Colonic mucosa (tissue), 4 donors: ENCODE results near the gene FBP1. TPM values are rescaled to one million over a fixed set of nuclear protein-coding genes. Genes with fewer than 3 reads are reported as not detected.

Source experiments
- DNase-seq: peaks from one replicate; pipeline ENCODE4 v3.0.0-alpha.2; 2020
- H3K27ac ChIP-seq: fragments of 200-600 bp; one replicate; pipeline ENCODE4 v1.8.0; 2021
- H3K27me3 ChIP-seq: fragments of 200-600 bp; one replicate; pipeline ENCODE4 v1.8.0; 2021
- H3K36me3 ChIP-seq: fragments of 200-600 bp; one replicate; pipeline ENCODE4 v1.8.0; 2021
- H3K4me1 ChIP-seq: fragments of 200-600 bp; one replicate; pipeline ENCODE4 v1.8.0; 2021; ENCODE audit warnings: mild to moderate bottlenecking
- H3K4me3 ChIP-seq: fragments of 200-600 bp; one replicate; pipeline ENCODE4 v1.8.0; 2021
- H3K9ac ChIP-seq, 2 donors: one replicate each; pipeline ENCODE4 v1.7.0; 2013; ENCODE audit warnings: control low read depth in 2 of 2, low read depth in 2 of 2, low read length in 2 of 2
- H3K9me3 ChIP-seq: fragments of 200-600 bp; one replicate; pipeline ENCODE4 v1.8.0; 2021
- intact Hi-C: fragments of 100-400 bp; cut with DNase I; formaldehyde crosslinking; loops from one replicate; pipeline ENCODE4 v1.14.1; 2022
- total RNA-seq, 2 donors: library from RNA; stranded (reverse); fragmentation: NEBNext Ultra II Directional in 1 of 2; extraction: Animal tissue kit (Norgen Biotek cat#: 25700) in 1 of 2; gene quantifications; one replicate each; pipeline ENCODE4 v1.2.1, GENCODE V29; 2021
- TF ChIP-seq, protein P1 (sequence below): fragments of 200-600 bp; IDR thresholded peaks from one replicate; pipeline ENCODE4 v1.8.0; 2022; ENCODE audit warnings: antibody characterized with exemption, mild to moderate bottlenecking
- donor health status: healthy.
- donor health status: DM: no; HTN: no; CAD: no.
- donor health status: DM: no; HTN: no; CAD: no.

The FBP1 gene
- total RNA-seq, 2 donors from 2014 or later = 43.8 to 51.4 TPM

DNA sequence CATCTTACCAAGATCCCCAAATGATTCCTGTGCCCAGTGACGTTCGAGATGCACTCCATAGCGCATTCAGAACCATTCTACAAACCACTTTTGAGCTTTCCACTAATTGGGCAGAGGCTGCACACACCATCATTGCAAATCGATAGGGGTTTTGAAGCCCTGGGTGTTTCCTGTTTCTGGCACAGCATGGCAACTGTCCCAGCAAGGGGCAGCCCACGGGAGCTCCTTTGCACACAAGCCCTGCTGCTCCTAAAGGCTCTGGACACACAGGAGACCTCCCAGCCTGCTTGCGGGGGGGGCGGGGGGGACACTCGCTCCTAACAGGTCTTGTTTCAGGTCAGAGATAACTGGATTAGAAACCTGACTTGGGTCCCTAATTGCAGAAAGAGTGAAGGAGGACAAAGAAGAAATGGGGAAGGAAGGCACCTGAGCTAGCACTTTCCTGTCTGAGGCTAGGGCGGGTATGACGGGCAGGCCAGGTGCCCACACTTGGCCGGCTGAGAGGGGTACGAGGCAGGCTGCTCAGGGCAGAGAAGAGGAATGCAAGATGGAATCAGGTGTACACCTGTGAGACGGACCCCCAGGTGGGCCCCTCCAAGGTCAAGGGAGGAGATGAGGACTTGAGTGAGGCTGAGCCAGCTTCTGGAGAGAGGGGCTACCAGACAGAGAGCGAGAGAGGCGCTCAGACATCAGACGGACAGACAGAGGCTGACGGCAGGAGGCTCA, 820 bp downstream of the FBP1 start:
- TF ChIP-seq, protein P1, sequence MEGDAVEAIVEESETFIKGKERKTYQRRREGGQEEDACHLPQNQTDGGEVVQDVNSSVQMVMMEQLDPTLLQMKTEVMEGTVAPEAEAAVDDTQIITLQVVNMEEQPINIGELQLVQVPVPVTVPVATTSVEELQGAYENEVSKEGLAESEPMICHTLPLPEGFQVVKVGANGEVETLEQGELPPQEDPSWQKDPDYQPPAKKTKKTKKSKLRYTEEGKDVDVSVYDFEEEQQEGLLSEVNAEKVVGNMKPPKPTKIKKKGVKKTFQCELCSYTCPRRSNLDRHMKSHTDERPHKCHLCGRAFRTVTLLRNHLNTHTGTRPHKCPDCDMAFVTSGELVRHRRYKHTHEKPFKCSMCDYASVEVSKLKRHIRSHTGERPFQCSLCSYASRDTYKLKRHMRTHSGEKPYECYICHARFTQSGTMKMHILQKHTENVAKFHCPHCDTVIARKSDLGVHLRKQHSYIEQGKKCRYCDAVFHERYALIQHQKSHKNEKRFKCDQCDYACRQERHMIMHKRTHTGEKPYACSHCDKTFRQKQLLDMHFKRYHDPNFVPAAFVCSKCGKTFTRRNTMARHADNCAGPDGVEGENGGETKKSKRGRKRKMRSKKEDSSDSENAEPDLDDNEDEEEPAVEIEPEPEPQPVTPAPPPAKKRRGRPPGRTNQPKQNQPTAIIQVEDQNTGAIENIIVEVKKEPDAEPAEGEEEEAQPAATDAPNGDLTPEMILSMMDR = no peak
- no peaks in the 10 kb centered on the region for H3K27me3 ChIP-seq
- peak; percentile 26 for DNase-seq
- peak overlapping the region; percentile 55 for H3K27ac ChIP-seq
- intact Hi-C loops = no loop called here
- no peaks in the 10 kb centered on the region for H3K36me3 ChIP-seq
- H3K9ac ChIP-seq = peak overlapping the region; percentile 65 to 83
- H3K4me1 ChIP-seq = no peaks in the 10 kb centered on the region
- H3K4me3 ChIP-seq = peak overlapping the region; percentile 77
- H3K9me3 ChIP-seq = no peaks in the 10 kb centered on the region

DNA sequence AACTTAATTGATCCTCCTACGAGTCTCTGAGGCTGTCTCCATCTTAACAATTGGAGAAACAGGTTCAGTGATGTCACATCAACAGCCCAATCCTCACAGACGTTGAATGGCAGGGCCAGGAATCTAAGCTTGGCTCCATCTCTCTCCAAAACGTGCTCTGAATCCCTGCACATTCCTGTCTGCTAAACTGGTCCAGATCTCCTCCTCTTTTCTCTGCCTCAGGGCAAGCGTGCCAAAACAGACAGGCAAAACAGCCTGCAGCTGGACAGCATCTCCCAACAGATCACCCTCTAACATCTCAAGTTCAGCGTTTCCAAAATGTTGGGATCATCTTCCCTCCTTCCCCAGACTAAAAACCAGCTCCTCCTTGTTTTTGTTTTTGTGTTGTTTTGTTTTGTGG, 6.6 kb downstream of the FBP1 start:
- no peak for DNase-seq
- no peak overlapping the region for H3K9ac ChIP-seq
- TF ChIP-seq, protein P1 = no peak
- H3K4me3 ChIP-seq = no peak overlapping the region
- H3K36me3 ChIP-seq = no peaks in the 10 kb centered on the region
- intact Hi-C loops = no loop called here
- H3K27me3 ChIP-seq = no peaks in the 10 kb centered on the region
- H3K9me3 ChIP-seq = no peaks in the 10 kb centered on the region
- no peak overlapping the region for H3K27ac ChIP-seq
- peaks cover 3% of the 10 kb centered on the region for H3K4me1 ChIP-seq

DNA sequence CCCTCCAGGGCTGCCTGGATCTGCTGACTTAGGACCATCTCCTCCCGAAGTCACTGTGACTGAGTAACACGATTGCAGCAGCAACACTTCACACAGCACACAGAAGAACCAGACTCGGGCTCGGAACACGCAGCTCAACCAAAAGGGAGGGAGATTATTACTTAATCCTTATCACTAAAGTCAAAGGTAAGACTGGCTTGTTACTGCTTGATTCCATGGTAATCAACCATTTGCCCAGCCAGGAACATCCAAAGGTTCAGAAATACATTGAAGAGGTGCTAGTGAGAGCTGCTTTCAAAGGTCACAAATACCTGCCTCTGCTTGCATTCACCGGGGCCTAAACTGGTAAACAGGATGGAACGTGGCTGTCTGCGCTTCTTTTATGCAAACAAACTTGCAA, 7.7 kb downstream of the FBP1 start:
- Histone ChIP-seq H3K9ac (peak overlapping the region in 1 of 2 donors; percentile 55), H3K27me3 (no peaks in the 10 kb centered on the region), H3K36me3 (no peaks in the 10 kb centered on the region), H3K4me1 (peaks cover 3% of the 10 kb centered on the region), H3K9me3 (no peaks in the 10 kb centered on the region), H3K27ac (no peak overlapping the region), H3K4me3 (no peak overlapping the region)
- no peak for DNase-seq
- TF ChIP-seq, protein P1 = no peak
- intact Hi-C loops = no loop called here

DNA sequence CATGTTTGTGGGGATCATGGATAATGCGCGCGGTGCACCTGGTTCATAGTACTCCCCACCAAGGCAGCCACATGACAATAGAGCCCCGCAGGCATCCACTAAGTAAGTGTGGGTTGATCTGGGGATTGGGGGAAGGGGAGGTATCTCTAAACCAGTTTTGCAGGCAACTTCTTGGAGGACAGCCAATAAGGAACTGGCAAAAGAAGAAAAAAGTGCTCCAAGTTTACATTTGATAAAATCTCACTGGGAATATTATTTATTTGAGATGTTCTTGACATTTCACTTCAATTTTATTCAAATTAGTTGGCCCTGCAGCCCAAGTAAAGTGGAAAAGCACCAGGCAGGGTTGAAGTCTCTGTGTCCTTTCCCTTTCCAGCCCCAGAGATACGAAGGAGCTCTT, 8.5 kb downstream of the FBP1 start:
- no peaks in the 10 kb centered on the region for H3K36me3 ChIP-seq
- no peak overlapping the region for H3K27ac ChIP-seq
- no peaks in the 10 kb centered on the region for H3K27me3 ChIP-seq
- H3K9me3 ChIP-seq = no peaks in the 10 kb centered on the region
- no peak overlapping the region for H3K4me3 ChIP-seq
- intact Hi-C loops = no loop called here
- peaks cover 3% of the 10 kb centered on the region for H3K4me1 ChIP-seq
- TF ChIP-seq, protein P1 = no peak
- peak; percentile 66 for DNase-seq
- H3K9ac ChIP-seq = no peak overlapping the region

DNA sequence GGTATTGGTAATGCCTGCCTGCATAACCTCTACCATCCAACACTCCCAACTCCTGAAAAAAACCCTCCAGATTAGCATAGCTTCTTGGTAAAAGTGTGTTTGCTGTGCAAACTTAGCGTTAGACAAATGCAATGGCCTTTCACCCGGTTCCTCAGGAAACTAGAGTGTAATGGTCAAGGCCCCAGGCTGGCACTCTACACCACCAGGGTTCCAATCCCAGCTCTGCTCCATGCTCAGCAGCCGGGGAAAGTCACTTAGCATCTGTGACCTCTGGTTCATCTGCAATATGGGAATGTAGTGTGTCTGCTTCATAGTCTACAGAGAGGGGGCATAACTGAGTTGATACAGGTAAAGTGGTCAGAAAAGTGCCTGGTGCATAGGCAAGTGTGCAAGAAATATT, 9.0 kb downstream of the FBP1 start:
- Histone ChIP-seq H3K4me3 (no peak overlapping the region), H3K36me3 (no peaks in the 10 kb centered on the region), H3K27ac (no peak overlapping the region), H3K27me3 (no peaks in the 10 kb centered on the region), H3K9me3 (no peaks in the 10 kb centered on the region), H3K9ac (no peak overlapping the region), H3K4me1 (peaks cover 3% of the 10 kb centered on the region)
- DNase-seq = no peak
- TF ChIP-seq, protein P1 = no peak
- intact Hi-C loops = no loop called here
